ENCODE data around the gene PIK3CG.
"Not testable (repeated sequence)": the region's sequence is repeated elsewhere in the genome, so short reads cannot be mapped to it uniquely, and the experiment has no call there.

Gene PIK3CG

GRCh38 chr7:106883456-106884026, 18.5 kb downstream of the PIK3CG start:
- no peak for DNase-seq (ENCODE audit: insufficient read length, low spot score)
- FAIRE-seq: peak; percentile 48
- TF ChIP-seq TAF1 (IDR thresholded peaks at IDR 0.05; ENCODE audit: low read depth, low read length) (no peak), SPI1 (IDR thresholded peaks at IDR 0.05; ENCODE audit: low read depth, low read length) (peak; percentile 74)

- FAIRE-seq (no peak), DNase-seq (ENCODE audit: insufficient read length, low spot score) (no peak)
- TF ChIP-seq PAX5 (IDR thresholded peaks at IDR 0.05; ENCODE audit: insufficient read depth, low read length, severe bottlenecking): no peak
- TF ChIP-seq POLR2AphosphoS5 (IDR thresholded peaks at IDR 0.05; ENCODE audit: low read depth, low read length): no peak
- no peak for TF ChIP-seq POU2F2 (IDR thresholded peaks at IDR 0.05; ENCODE audit: low read depth, low read length)
- no peak for TF ChIP-seq POLR2A (IDR thresholded peaks at IDR 0.05; ENCODE audit: low read depth, low read length)
- no peak for TF ChIP-seq TAF1 (IDR thresholded peaks at IDR 0.05; ENCODE audit: low read depth, low read length)
- TF ChIP-seq SPI1 (IDR thresholded peaks at IDR 0.05; ENCODE audit: low read depth, low read length): no peak
Measured at GRCh38 chr7:106885652-106886051, 20.6 kb downstream of the PIK3CG start.

GRCh38 chr7:106887421-106887820, 22.3 kb downstream of the PIK3CG start:
- TF ChIP-seq POU2F2 (IDR thresholded peaks at IDR 0.05; ENCODE audit: low read depth, low read length) (0 out of 2 replicates have a peak, but pooled peaks have one; percentile 45), PAX5 (IDR thresholded peaks at IDR 0.05; ENCODE audit: insufficient read depth, low read length, severe bottlenecking) (no peak), TAF1 (IDR thresholded peaks at IDR 0.05; ENCODE audit: low read depth, low read length) (no peak), POLR2A (IDR thresholded peaks at IDR 0.05; ENCODE audit: low read depth, low read length) (no peak), POLR2AphosphoS5 (IDR thresholded peaks at IDR 0.05; ENCODE audit: low read depth, low read length) (no peak), SPI1 (IDR thresholded peaks at IDR 0.05; ENCODE audit: low read depth, low read length) (peak; percentile 54)
- DNase-seq (ENCODE audit: insufficient read length, low spot score) (no peak), FAIRE-seq (peak; percentile 26)

- TF ChIP-seq PAX5 (IDR thresholded peaks at IDR 0.05; ENCODE audit: insufficient read depth, low read length, severe bottlenecking) (no peak), POU2F2 (IDR thresholded peaks at IDR 0.05; ENCODE audit: low read depth, low read length) (no peak)
- FAIRE-seq: no peak
- no peak for DNase-seq (ENCODE audit: insufficient read length, low spot score)
Measured at GRCh38 chr7:106888204-106888603, 23.1 kb downstream of the PIK3CG start.

- peak; percentile 40 for FAIRE-seq
Measured at GRCh38 chr7:106890952-106891351, 25.9 kb downstream of the PIK3CG start.

GRCh38 chr7:106891548-106892410, 26.7 kb downstream of the PIK3CG start:
- no peak for FAIRE-seq
- no peak for DNase-seq (ENCODE audit: insufficient read length, low spot score)
- no peak for TF ChIP-seq TAF1 (IDR thresholded peaks at IDR 0.05; ENCODE audit: low read depth, low read length)
- no peak for TF ChIP-seq SPI1 (IDR thresholded peaks at IDR 0.05; ENCODE audit: low read depth, low read length)
- no peak for TF ChIP-seq PAX5 (IDR thresholded peaks at IDR 0.05; ENCODE audit: insufficient read depth, low read length, severe bottlenecking)
- TF ChIP-seq POU2F2 (IDR thresholded peaks at IDR 0.05; ENCODE audit: low read depth, low read length): no peak
- TF ChIP-seq POLR2AphosphoS5 (IDR thresholded peaks at IDR 0.05; ENCODE audit: low read depth, low read length): no peak
- TF ChIP-seq POLR2A (IDR thresholded peaks at IDR 0.05; ENCODE audit: low read depth, low read length): no peak

More at GRCh38 chr7:106890952-106891351, 25.9 kb downstream of the PIK3CG start:
- DNase-seq (ENCODE audit: insufficient read length, low spot score): no peak
- TF ChIP-seq POU2F2 (IDR thresholded peaks at IDR 0.05; ENCODE audit: low read depth, low read length) (no peak), POLR2A (IDR thresholded peaks at IDR 0.05; ENCODE audit: low read depth, low read length) (no peak), POLR2AphosphoS5 (IDR thresholded peaks at IDR 0.05; ENCODE audit: low read depth, low read length) (no peak), PAX5 (IDR thresholded peaks at IDR 0.05; ENCODE audit: insufficient read depth, low read length, severe bottlenecking) (no peak), SPI1 (IDR thresholded peaks at IDR 0.05; ENCODE audit: low read depth, low read length) (no peak), TAF1 (IDR thresholded peaks at IDR 0.05; ENCODE audit: low read depth, low read length) (no peak)

GRCh38 chr7:106893591-106893990, 28.5 kb downstream of the PIK3CG start:
- DNase-seq (ENCODE audit: insufficient read length, low spot score): no peak
- TF ChIP-seq SPI1 (IDR thresholded peaks at IDR 0.05; ENCODE audit: low read depth, low read length) (no peak), POU2F2 (IDR thresholded peaks at IDR 0.05; ENCODE audit: low read depth, low read length) (no peak)
- no peak for FAIRE-seq

GRCh38 chr7:106895246-106895864, 30.3 kb downstream of the PIK3CG start:
- DNase-seq (ENCODE audit: insufficient read length, low spot score) (no peak), FAIRE-seq (peak; percentile 81)
- TF ChIP-seq PAX5 (IDR thresholded peaks at IDR 0.05; ENCODE audit: insufficient read depth, low read length, severe bottlenecking) (no peak), POLR2A (IDR thresholded peaks at IDR 0.05; ENCODE audit: low read depth, low read length) (no peak), POLR2AphosphoS5 (IDR thresholded peaks at IDR 0.05; ENCODE audit: low read depth, low read length) (peak; percentile 38; the same call in 1 of the 2 replicates), SPI1 (IDR thresholded peaks at IDR 0.05; ENCODE audit: low read depth, low read length) (peak; percentile 95), TAF1 (IDR thresholded peaks at IDR 0.05; ENCODE audit: low read depth, low read length) (no peak), POU2F2 (IDR thresholded peaks at IDR 0.05; ENCODE audit: low read depth, low read length) (peak; percentile 76; the same call in 1 of the 2 replicates)

GRCh38 chr7:106896231-106896630, 31.1 kb downstream of the PIK3CG start:
- TF ChIP-seq SPI1 (IDR thresholded peaks at IDR 0.05; ENCODE audit: low read depth, low read length) (no peak), PAX5 (IDR thresholded peaks at IDR 0.05; ENCODE audit: insufficient read depth, low read length, severe bottlenecking) (no peak), POLR2A (IDR thresholded peaks at IDR 0.05; ENCODE audit: low read depth, low read length) (no peak), POLR2AphosphoS5 (IDR thresholded peaks at IDR 0.05; ENCODE audit: low read depth, low read length) (no peak), TAF1 (IDR thresholded peaks at IDR 0.05; ENCODE audit: low read depth, low read length) (no peak), POU2F2 (IDR thresholded peaks at IDR 0.05; ENCODE audit: low read depth, low read length) (no peak)
- FAIRE-seq: no peak
- no peak for DNase-seq (ENCODE audit: insufficient read length, low spot score)

GRCh38 chr7:106897553-106897952, 32.5 kb downstream of the PIK3CG start:
- not testable (repeated sequence) for FAIRE-seq; DNase-seq (ENCODE audit: insufficient read length, low spot score)

- not testable (repeated sequence) for FAIRE-seq
Measured at GRCh38 chr7:106898967-106899366, 33.9 kb downstream of the PIK3CG start.

More at GRCh38 chr7:106898967-106899366, 33.9 kb downstream of the PIK3CG start:
- DNase-seq (ENCODE audit: insufficient read length, low spot score): not testable (repeated sequence)

Measured in GM12891 (cell line).